Measurements from ENCODE around the gene HOXC10.

- TF ChIP-seq CTCF (IDR thresholded peaks at IDR 0.05) (no peak), ATF6 (CRISPR knock-in tag; IDR thresholded peaks at IDR 0.05) (no peak), ZNF219 (CRISPR knock-in tag; IDR thresholded peaks at IDR 0.05; ENCODE audit: borderline replicate concordance) (no peak), USF1 (CRISPR knock-in tag; IDR thresholded peaks at IDR 0.05) (no peak), ZNF263 (CRISPR knock-in tag; IDR thresholded peaks at IDR 0.05; ENCODE audit: low read depth) (no peak)
- TF ChIP-seq, protein P1, sequence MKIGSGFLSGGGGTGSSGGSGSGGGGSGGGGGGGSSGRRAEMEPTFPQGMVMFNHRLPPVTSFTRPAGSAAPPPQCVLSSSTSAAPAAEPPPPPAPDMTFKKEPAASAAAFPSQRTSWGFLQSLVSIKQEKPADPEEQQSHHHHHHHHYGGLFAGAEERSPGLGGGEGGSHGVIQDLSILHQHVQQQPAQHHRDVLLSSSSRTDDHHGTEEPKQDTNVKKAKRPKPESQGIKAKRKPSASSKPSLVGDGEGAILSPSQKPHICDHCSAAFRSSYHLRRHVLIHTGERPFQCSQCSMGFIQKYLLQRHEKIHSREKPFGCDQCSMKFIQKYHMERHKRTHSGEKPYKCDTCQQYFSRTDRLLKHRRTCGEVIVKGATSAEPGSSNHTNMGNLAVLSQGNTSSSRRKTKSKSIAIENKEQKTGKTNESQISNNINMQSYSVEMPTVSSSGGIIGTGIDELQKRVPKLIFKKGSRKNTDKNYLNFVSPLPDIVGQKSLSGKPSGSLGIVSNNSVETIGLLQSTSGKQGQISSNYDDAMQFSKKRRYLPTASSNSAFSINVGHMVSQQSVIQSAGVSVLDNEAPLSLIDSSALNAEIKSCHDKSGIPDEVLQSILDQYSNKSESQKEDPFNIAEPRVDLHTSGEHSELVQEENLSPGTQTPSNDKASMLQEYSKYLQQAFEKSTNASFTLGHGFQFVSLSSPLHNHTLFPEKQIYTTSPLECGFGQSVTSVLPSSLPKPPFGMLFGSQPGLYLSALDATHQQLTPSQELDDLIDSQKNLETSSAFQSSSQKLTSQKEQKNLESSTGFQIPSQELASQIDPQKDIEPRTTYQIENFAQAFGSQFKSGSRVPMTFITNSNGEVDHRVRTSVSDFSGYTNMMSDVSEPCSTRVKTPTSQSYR (CRISPR knock-in tag; IDR thresholded peaks at IDR 0.05) = no peak
Observed at GRCh38 chr12:53969588-53970259, 15.2 kb upstream of the HOXC10 start.
